ACC112 (cell line): ENCODE data around the gene BRD1.
"Not testable (repeated sequence)": the region's sequence is repeated elsewhere in the genome, so short reads cannot be mapped to it uniquely, and the experiment has no call there.

ENCODE experiments used
- H2AFZ ChIP-seq: fragments of 200-600 bp; sonication (generic); one replicate; pipeline ENCODE4 v1.6.0; 2017; ENCODE audit warnings: antibody characterized with exemption, low read length; ENCODE audit not compliant: unreplicated experiment
- H3K27ac ChIP-seq: fragments of 200-600 bp; sonication (generic); 2 replicates; pipeline ENCODE4 v1.5.1; 2014; ENCODE audit warnings: low read depth, mild to moderate bottlenecking, antibody characterized with exemption, low read length, moderate library complexity
- H3K27me3 ChIP-seq: fragments of 200-600 bp; sonication (generic); 2 replicates; pipeline ENCODE4 v1.6.1; 2014; ENCODE audit warnings: mild to moderate bottlenecking, antibody characterized with exemption, low read length, moderate library complexity, mixed read lengths; ENCODE audit not compliant: insufficient read depth
- H3K36me3 ChIP-seq: fragments of 200-600 bp; sonication (generic); 2 replicates; pipeline ENCODE4 v1.6.1; 2016; ENCODE audit warnings: mild to moderate bottlenecking, antibody characterized with exemption, low read length, moderate library complexity, mixed read lengths; ENCODE audit not compliant: insufficient read depth
- H3K4me1 ChIP-seq: fragments of 200-600 bp; sonication (generic); one replicate; pipeline ENCODE4 v1.6.1; 2016; ENCODE audit warnings: low read length, mixed read lengths; ENCODE audit not compliant: insufficient read depth, unreplicated experiment, control insufficient read depth
- H3K4me3 ChIP-seq: fragments of 200-600 bp; sonication (generic); 2 replicates; pipeline ENCODE4 v1.5.1; 2014; ENCODE audit warnings: mild to moderate bottlenecking, low read depth, low read length
- H3K79me2 ChIP-seq: fragments of 200-600 bp; sonication (generic); one replicate; pipeline ENCODE4 v1.6.0; 2016; ENCODE audit warnings: low read length; ENCODE audit not compliant: control insufficient read depth, unreplicated experiment, insufficient read depth

The BRD1 gene

DNA sequence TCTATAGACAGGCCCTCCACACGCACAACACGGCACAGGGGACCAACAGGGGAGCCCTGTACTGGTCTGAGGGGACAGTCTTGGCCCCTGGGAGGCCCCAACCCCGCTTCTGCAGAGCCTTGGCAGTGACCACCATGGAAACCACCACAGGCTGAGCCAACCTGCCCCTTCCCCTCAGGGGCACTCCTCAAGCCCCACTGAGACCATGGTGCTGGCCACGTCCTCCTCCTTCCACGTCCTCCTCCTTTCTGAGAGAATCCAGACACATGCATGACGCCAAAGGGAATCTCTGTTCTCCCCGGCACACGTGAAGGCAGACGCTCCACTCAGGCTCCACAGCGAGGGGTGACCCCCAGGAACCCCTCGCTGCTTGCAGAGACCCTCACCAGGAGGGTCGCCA, 2.7 kb downstream of the BRD1 start:
- H3K79me2 ChIP-seq, result peaks cover 67% of the 10 kb centered on the region
- peak overlapping the region; percentile 83 for H3K4me3 ChIP-seq
- peaks cover 12% of the 10 kb centered on the region for H3K4me1 ChIP-seq
- H3K36me3 ChIP-seq, result peaks cover 7% of the 10 kb centered on the region; the same call in 1 of the 2 replicates
- H3K27ac ChIP-seq, result no peak overlapping the region
- H3K27me3 ChIP-seq, result no peaks in the 10 kb centered on the region
- H2AFZ ChIP-seq, result no peak overlapping the region

DNA sequence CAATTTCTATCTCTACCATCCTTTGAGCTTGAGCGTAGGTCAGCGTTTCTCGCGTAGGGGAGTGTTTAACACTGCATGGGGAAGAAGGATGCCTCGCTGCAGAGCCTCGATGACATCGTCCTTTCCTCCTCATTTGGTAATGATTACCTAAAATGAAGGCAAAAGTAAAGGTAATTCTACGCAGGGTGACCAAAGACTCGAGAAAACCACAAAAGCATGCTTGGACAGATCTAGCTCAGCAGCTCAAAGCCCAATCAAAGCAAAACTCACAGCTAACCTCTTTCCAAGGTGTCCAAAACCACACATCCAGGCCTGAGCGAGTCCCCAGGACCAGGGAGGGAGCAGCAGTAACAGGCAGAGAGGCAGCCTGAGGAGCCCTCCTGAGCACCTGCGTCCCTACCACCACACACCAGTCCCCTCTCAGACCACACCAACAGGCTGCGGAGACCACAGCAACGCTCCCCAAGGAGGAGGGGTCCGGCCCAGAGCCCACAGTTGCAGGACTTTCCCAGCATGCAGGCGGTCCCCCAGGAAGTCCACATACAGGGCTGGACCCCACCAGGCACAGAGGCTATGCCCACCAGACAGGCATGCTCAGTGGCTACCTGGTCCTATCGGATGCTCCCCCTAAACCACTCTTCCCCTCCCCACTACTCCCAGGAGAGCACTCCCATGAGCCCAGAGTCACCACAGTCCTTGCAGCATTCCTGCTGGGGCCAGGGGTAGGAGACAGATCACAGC, 3.3 kb downstream of the BRD1 start:
- H3K27me3 ChIP-seq, result no peaks in the 10 kb centered on the region
- no peak overlapping the region for H2AFZ ChIP-seq
- peaks cover 12% of the 10 kb centered on the region for H3K4me1 ChIP-seq
- peaks cover 4% of the 10 kb centered on the region; the same call in 1 of the 2 replicates for H3K36me3 ChIP-seq
- H3K79me2 ChIP-seq, result peaks cover 67% of the 10 kb centered on the region
- H3K27ac ChIP-seq, result no peak overlapping the region
- no peak overlapping the region for H3K4me3 ChIP-seq

DNA sequence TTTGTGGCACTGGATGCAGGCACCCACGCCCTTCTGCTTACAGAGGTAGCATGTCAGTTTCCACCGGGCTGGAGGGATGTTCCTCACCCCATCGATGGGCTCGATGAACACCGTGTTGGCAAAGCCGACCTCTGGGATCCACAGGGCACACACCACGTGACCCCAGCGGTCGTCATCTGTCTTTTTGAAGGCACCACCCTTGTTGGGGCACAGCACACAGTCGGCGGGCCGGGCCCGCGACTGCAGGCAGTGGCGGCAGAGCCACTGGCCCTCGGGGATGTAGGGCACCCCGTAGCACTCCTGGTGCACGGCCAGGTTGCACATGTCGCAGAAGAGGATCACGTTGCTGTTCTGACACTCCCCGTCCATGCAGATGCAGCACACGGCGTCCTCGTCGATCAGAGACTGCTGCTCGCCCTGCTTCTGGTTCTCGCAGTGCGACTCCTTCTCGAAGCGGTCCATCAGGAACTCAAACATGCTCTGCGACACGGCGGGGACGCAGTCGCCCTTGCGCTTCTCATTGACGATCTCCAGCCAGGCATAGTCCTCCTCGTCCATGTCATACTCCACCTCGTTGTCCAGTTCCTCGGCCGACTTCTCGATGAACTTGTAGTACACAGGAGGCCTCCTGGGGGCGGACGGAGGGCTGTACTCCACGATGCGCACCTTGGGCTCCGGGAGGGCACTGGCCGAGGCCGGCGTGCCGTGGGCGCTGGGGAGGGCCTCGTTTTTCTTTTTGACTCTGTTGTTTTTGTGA, 4.2 kb downstream of the BRD1 start:
- peaks cover 4% of the 10 kb centered on the region; the same call in 1 of the 2 replicates for H3K36me3 ChIP-seq
- H3K27me3 ChIP-seq, result no peaks in the 10 kb centered on the region
- peaks cover 12% of the 10 kb centered on the region for H3K4me1 ChIP-seq
- peaks cover 70% of the 10 kb centered on the region for H3K79me2 ChIP-seq
- H3K27ac ChIP-seq, result no peak overlapping the region
- H3K4me3 ChIP-seq, result no peak overlapping the region
- no peak overlapping the region for H2AFZ ChIP-seq

DNA sequence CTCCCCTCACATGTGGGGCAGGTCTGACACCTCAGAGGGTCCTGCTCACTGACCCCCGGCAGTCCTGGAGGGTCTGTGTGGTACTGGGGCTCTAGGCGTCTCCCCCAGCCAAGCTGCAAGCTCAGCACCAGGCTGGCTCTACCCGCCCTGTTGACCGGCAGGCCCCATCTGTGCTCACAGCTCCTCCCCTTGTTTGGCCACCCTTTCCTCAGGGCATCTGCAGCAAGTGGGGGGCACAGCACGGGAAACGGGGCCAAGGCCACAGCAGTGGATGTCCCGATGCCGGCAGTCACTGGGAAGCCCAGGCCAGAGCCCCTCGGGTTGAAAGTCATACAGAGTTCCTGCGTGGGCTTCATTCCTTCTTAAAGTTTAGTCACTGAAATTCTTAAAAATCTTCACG, 5.9 kb downstream of the BRD1 start:
- peaks cover 12% of the 10 kb centered on the region for H3K4me1 ChIP-seq
- not testable (repeated sequence) for H3K36me3 ChIP-seq

DNA sequence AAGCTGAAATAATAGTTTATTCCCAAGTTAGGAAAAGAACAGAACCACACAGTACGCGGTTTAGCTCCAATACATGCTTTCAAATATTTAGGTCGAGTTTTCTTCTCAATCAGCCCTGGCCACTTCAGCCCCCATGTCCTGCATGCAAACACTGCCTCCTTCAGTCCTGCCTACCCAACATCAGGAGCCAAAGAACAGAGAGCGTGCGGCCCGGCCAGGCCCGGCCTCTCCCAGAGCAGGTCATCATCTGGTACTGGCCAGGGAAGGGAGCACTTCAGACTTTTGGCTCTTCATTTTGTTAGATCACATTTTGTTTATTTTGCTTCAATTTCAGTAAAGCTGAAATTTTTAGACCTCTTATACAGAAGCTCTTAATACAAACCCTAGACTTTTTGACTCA, 6.7 kb downstream of the BRD1 start:
- Histone ChIP-seq H3K4me1 (peaks cover 12% of the 10 kb centered on the region), H3K4me3 (no peak overlapping the region), H3K27me3 (no peaks in the 10 kb centered on the region), H2AFZ (no peak overlapping the region), H3K36me3 (peaks cover 4% of the 10 kb centered on the region; the same call in 1 of the 2 replicates), H3K27ac (no peak overlapping the region), H3K79me2 (peaks cover 82% of the 10 kb centered on the region)

More for the DNA sequence above, 5.9 kb downstream of the BRD1 start:
- not testable (repeated sequence) for H2AFZ ChIP-seq, H3K27me3 ChIP-seq, H3K4me3 ChIP-seq, H3K27ac ChIP-seq
- H3K79me2 ChIP-seq, result peaks cover 82% of the 10 kb centered on the region

DNA sequence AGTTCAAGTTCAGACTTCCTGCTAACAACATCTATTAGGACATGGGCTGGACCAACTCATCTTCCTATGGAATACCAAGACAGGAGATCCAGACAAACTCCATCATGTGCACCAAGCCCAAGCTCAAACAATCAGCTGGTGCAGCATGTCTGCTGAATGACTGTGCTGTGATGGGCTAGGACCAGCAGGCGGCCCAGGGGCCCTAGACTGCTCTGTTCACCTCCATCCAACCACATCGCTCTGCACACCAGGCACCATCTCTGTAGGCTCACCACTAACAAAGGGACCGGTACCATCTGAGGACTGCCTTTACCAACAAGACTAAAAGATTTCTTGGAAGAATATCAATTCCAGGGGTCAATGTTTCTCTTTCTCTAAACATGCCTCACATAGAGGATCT, 10.3 kb downstream of the BRD1 start:
- Histone ChIP-seq H3K79me2 (peaks cover 79% of the 10 kb centered on the region), H3K36me3 (peaks cover 7% of the 10 kb centered on the region; the same call in 1 of the 2 replicates), H3K27ac (no peak overlapping the region), H2AFZ (no peak overlapping the region), H3K27me3 (no peaks in the 10 kb centered on the region), H3K4me3 (no peak overlapping the region), H3K4me1 (peaks cover 3% of the 10 kb centered on the region)

DNA sequence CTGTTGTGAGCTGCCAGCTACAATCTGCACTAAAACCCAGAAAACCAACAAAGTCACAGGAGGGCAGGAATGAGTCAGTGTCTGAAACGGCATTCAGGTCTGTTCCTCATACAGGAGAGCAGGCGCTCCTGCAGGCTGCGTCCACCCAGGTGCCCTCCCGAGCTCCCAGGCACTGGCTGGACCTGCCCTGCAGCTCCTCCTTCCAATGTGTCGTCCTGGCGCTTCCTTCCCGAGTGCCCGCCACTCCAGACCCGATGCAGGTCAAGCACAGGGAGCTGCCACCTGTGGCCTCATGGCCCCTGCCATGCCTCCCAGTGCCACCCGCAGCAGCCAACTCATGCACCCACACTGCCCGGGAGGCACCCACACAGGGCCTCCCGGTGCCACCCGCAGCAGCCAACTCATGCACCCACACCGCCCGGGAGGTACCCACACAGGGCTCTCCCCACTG, 12.0 kb downstream of the BRD1 start:
- H3K4me3 ChIP-seq, result no peak overlapping the region
- peaks cover 79% of the 10 kb centered on the region for H3K79me2 ChIP-seq
- H2AFZ ChIP-seq, result no peak overlapping the region
- H3K36me3 ChIP-seq, result peaks cover 7% of the 10 kb centered on the region; the same call in 1 of the 2 replicates
- H3K4me1 ChIP-seq, result peaks cover 3% of the 10 kb centered on the region
- H3K27ac ChIP-seq, result no peak overlapping the region
- no peaks in the 10 kb centered on the region for H3K27me3 ChIP-seq

DNA sequence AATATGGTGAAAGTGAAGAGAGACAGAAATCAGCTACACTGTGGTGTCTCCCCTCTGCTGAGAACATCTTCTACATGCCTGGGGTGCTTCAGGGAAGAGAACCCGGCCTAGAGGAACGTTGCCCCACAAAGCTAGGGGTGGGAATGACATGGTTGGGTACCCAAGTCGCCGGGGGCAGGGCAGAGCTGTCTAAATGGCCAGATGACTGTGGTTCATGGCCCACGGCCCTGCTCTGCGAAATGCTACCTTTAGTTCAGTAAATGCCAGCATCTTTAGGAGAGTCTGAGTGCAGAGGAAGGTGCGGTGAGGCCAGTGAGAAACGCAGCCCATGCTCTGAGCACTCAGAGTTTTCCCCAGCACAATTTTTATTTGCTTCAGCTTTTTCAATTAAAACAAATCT, 12.8 kb downstream of the BRD1 start:
- no peak overlapping the region for H3K4me3 ChIP-seq
- no peaks in the 10 kb centered on the region for H3K27me3 ChIP-seq
- peaks cover 3% of the 10 kb centered on the region for H3K4me1 ChIP-seq
- peaks cover 81% of the 10 kb centered on the region for H3K79me2 ChIP-seq
- peaks cover 3% of the 10 kb centered on the region; the same call in 1 of the 2 replicates for H3K36me3 ChIP-seq
- H3K27ac ChIP-seq, result no peak overlapping the region
- no peak overlapping the region for H2AFZ ChIP-seq

DNA sequence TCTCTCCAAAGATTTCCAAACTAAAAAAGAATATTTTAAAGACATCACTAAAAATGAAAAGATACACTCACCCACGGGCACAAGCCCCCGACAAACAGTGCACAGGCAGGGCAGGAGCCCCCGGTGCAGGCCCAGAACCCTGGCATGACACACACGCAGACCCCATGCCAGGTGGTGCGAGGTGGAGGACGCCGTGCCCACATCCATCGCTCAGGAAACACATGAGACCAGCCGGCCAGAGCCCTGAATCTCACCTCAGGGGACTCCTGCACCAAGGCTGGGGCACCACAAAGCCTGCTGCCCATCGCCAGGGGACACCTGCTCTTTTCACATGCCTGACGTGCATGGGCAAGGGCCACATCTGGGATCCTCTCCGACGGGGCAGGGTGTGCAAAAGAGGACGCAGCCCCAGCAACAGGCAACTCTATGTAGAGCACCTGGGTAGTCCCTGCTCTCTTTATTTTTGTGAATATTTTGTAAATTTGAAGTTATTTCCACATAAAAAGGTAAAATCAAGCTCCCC, 13.4 kb downstream of the BRD1 start:
- Histone ChIP-seq H3K36me3 (peaks cover 3% of the 10 kb centered on the region; the same call in 1 of the 2 replicates), H2AFZ (no peak overlapping the region), H3K4me1 (peaks cover 3% of the 10 kb centered on the region), H3K27me3 (no peaks in the 10 kb centered on the region), H3K79me2 (peaks cover 85% of the 10 kb centered on the region), H3K4me3 (no peak overlapping the region), H3K27ac (no peak overlapping the region)

DNA sequence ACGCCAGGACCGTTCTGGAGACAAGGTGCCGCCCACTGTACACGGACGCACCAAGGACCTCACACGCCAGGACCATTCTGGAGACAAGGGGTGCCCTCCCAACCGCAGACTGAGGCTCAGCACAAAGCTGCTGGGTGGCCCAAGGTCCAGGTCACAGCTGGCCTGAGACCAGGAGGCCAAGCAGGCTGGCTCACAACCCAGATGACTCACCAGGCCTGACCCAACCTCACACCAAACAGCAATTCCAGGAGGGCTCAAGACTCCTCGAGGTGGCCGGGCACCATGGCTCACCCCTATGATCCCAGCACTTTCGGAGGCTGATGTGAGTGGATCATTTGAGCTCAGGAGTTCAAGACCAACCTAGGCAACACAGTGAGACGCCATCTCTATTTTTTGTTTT, 14.8 kb downstream of the BRD1 start:
- H3K4me3 ChIP-seq, result no peak overlapping the region
- H3K27ac ChIP-seq, result no peak overlapping the region
- peaks cover 3% of the 10 kb centered on the region for H3K4me1 ChIP-seq
- no peaks in the 10 kb centered on the region for H3K27me3 ChIP-seq
- H3K79me2 ChIP-seq, result peaks cover 92% of the 10 kb centered on the region
- no peak overlapping the region for H2AFZ ChIP-seq
- H3K36me3 ChIP-seq, result peaks cover 3% of the 10 kb centered on the region; the same call in 1 of the 2 replicates
